Gastroesophageal sphincter (tissue), 4 donors: ENCODE results near the gene RPE. TPM values are rescaled to one million over a fixed set of nuclear protein-coding genes. Genes with fewer than 3 reads are reported as not detected.

ENCODE experiments used
- ATAC-seq: fragments of 150-250 bp; one replicate; pipeline ENCODE4 v1.9.1; 2016; ENCODE audit warnings: mild to moderate bottlenecking, moderate library complexity
- H3K27ac ChIP-seq, 4 donors: fragments of 200-600 bp; sonication (generic) in 3 of 4; 1 replicate in 3 of 4; 2 replicates in 1 of 4; pipeline ENCODE4 v1.5.1; 2016 to 2019
- H3K27me3 ChIP-seq: fragments of 200-600 bp; sonication (generic); one replicate; pipeline ENCODE4 v1.5.1; 2019
- H3K36me3 ChIP-seq, 2 donors: fragments of 200-600 bp; sonication (generic); one replicate each; pipeline ENCODE4 v1.5.1; 2019; ENCODE audit warnings: control low read depth in 1 of 2
- H3K4me1 ChIP-seq, 3 donors: fragments of 200-600 bp; sonication (generic); 1 replicate in 2 of 3; 2 replicates in 1 of 3; pipeline ENCODE4 v1.5.1; 2016 to 2019; ENCODE audit warnings: control low read depth in 2 of 3
- H3K4me3 ChIP-seq, 2 donors: fragments of 200-600 bp; sonication (generic); one replicate each; pipeline ENCODE4 v1.5.1; 2019; ENCODE audit warnings: mild to moderate bottlenecking in 1 of 2, moderate library complexity in 1 of 2
- H3K9me3 ChIP-seq, 3 donors: fragments of 200-600 bp; sonication (generic); one replicate each; pipeline ENCODE4 v1.5.1; 2017 to 2019; ENCODE audit warnings: control low read depth in 2 of 3
- EP300 ChIP-seq: sonication (generic); formaldehyde crosslinking; IDR thresholded peaks from one replicate; pipeline ENCODE4 v1.6.1; 2017; ENCODE audit warnings: antibody characterized with exemption, mild to moderate bottlenecking
- POLR2A ChIP-seq, 2 donors: fragments of 450-650 bp; IDR thresholded peaks; one replicate each; pipeline ENCODE4 v1.6.1; 2017; ENCODE audit warnings: antibody characterized with exemption in 2 of 2, mild to moderate bottlenecking in 2 of 2, moderate library complexity in 1 of 2
- POLR2AphosphoS5 ChIP-seq: sonication (generic); formaldehyde crosslinking; IDR thresholded peaks from one replicate; pipeline ENCODE4 v1.6.1; 2017; ENCODE audit warnings: antibody characterized with exemption
- WGBS, 2 donors: methylation state at CpG; one replicate each; pipeline ENCODE4 v1.1.5; 2018; ENCODE audit warnings: low coverage in 1 of 2; 5-methylcytosine and 5-hydroxymethylcytosine counted together
- total RNA-seq, 4 donors: library from RNA; depleted of rRNA; stranded (reverse); fragments of >200 nt; gene quantifications; one replicate each; pipeline ENCODE4 v1.1.0, GENCODE V29; 2016
- TF ChIP-seq, protein P1 (sequence below), 4 experiments: fragments of 200-600 bp in 2 of 4; fragments of 450-650 bp in 2 of 4; sonication (generic) in 1 of 4; IDR thresholded peaks; one replicate each; pipeline ENCODE4 v1.5.1; 2017 to 2019; ENCODE audit warnings: antibody characterized with exemption in 4 of 4, mild to moderate bottlenecking in 2 of 4, moderate library complexity in 2 of 4

Gene RPE
- total RNA-seq, 4 donors from 2014 or later = 49.0 to 63.6 (median 49.7) TPM

DNA sequence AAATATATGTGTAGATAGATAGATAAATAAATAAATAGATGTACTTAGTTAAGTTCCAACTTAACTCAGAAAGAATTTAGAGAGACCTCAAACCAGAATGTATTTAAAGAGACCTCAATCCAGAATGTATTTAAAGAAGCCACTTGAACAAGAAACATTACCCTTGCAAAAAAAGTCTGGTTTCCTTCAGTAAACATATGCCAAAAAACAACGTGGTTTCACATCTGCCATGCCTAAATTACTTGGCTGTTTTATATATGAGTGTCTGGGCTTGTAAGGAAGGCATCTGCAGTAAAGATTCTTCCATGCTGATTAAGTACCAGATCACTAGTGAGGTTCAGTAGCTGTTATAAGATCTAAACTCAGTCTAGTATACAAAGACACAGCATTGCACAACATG is 29.1 kb upstream of the RPE start:
- no peak overlapping the region for H3K4me3 ChIP-seq
- no peak for ATAC-seq
- no peaks in the 10 kb centered on the region for H3K4me1 ChIP-seq
- H3K36me3 ChIP-seq = no peaks in the 10 kb centered on the region
- TF ChIP-seq POLR2AphosphoS5 = no peak
- TF ChIP-seq, protein P1, sequence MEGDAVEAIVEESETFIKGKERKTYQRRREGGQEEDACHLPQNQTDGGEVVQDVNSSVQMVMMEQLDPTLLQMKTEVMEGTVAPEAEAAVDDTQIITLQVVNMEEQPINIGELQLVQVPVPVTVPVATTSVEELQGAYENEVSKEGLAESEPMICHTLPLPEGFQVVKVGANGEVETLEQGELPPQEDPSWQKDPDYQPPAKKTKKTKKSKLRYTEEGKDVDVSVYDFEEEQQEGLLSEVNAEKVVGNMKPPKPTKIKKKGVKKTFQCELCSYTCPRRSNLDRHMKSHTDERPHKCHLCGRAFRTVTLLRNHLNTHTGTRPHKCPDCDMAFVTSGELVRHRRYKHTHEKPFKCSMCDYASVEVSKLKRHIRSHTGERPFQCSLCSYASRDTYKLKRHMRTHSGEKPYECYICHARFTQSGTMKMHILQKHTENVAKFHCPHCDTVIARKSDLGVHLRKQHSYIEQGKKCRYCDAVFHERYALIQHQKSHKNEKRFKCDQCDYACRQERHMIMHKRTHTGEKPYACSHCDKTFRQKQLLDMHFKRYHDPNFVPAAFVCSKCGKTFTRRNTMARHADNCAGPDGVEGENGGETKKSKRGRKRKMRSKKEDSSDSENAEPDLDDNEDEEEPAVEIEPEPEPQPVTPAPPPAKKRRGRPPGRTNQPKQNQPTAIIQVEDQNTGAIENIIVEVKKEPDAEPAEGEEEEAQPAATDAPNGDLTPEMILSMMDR (IDR thresholded peaks at IDR 0.05) = no peak
- no peak for TF ChIP-seq EP300
- TF ChIP-seq POLR2A (IDR thresholded peaks at IDR 0.05) = no peak
- H3K9me3 ChIP-seq = no peaks in the 10 kb centered on the region
- WGBS, 2 donors = 0 to 14% methylated on average over 1 of the region's 1 CpG
- peaks cover 5% of the 10 kb centered on the region for H3K27me3 ChIP-seq
- no peak overlapping the region for H3K27ac ChIP-seq

DNA sequence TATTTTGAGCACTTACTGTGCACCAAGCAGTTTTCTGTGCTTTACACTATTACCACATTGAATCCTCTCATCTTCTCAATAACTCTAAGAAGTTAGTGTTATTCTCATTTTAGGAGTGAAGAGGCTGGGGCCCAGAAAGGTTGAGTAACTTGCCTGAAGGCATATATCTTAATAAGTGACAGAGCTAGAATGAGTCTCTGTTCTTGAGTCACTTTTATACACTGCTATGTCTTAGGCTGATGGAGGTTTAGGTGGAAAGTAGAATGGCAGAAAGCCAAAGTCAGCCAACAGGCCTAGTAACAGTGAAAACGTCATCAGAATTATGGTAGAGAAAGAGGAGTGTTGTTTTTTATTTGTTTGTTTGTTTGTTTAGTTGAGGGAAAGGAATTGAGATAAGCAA is 27.9 kb upstream of the RPE start:
- Histone ChIP-seq H3K9me3 (no peaks in the 10 kb centered on the region), H3K27me3 (peaks cover 5% of the 10 kb centered on the region), H3K4me1 (no peaks in the 10 kb centered on the region), H3K36me3 (no peaks in the 10 kb centered on the region), H3K4me3 (no peak overlapping the region), H3K27ac (no peak overlapping the region)
- no peak for TF ChIP-seq POLR2A (IDR thresholded peaks at IDR 0.05)
- TF ChIP-seq, protein P1 (IDR thresholded peaks at IDR 0.05) = no peak
- TF ChIP-seq POLR2AphosphoS5 = no peak
- no peak for TF ChIP-seq EP300
- ATAC-seq = no peak
- WGBS, 2 donors = 31 to 45% methylated on average over 1 of the region's 1 CpG

DNA sequence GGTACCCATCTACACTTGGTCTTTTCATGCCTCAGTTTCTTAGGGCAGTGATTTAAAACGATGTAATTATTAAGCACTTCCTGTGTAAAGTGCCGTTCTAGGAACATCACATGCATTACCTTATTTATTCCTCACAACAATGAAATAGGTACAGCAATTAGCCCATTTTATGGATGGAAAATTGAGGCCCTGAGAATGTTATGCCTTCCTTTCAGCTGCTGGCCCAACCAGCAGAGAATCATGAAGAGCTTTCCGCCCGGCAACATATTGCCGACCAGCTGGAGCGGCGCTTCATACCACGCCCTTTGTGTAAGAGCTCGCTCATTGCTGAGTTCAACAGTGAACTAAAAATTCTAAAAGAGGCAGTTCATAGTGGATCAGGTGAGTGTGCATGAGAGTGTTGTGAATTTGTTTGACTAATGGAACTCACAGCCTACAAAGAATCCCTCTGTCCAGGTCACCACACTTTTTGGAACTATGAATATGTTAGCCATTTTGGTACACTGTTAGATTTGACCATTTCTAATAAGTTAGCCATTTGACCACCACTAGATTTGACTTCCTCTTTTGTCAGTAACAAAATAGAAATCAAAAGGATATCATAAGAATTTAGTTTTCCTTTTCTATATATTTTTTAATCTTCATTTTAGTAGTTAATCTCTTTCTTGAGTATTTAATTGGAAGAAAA is 25.6 kb upstream of the RPE start:
- peaks cover 5% of the 10 kb centered on the region for H3K27me3 ChIP-seq
- H3K27ac ChIP-seq = no peak overlapping the region
- H3K4me1 ChIP-seq = no peaks in the 10 kb centered on the region
- no peaks in the 10 kb centered on the region for H3K9me3 ChIP-seq
- 42 to 84% methylated on average over 2 to 9 of the region's 9 CpGs for WGBS, 2 donors
- no peak overlapping the region for H3K4me3 ChIP-seq
- no peaks in the 10 kb centered on the region for H3K36me3 ChIP-seq
- no peak for ATAC-seq
- TF ChIP-seq EP300 = no peak
- TF ChIP-seq POLR2AphosphoS5 = no peak
- TF ChIP-seq, protein P1 (IDR thresholded peaks at IDR 0.05) = no peak
- TF ChIP-seq POLR2A (IDR thresholded peaks at IDR 0.05) = no peak

DNA sequence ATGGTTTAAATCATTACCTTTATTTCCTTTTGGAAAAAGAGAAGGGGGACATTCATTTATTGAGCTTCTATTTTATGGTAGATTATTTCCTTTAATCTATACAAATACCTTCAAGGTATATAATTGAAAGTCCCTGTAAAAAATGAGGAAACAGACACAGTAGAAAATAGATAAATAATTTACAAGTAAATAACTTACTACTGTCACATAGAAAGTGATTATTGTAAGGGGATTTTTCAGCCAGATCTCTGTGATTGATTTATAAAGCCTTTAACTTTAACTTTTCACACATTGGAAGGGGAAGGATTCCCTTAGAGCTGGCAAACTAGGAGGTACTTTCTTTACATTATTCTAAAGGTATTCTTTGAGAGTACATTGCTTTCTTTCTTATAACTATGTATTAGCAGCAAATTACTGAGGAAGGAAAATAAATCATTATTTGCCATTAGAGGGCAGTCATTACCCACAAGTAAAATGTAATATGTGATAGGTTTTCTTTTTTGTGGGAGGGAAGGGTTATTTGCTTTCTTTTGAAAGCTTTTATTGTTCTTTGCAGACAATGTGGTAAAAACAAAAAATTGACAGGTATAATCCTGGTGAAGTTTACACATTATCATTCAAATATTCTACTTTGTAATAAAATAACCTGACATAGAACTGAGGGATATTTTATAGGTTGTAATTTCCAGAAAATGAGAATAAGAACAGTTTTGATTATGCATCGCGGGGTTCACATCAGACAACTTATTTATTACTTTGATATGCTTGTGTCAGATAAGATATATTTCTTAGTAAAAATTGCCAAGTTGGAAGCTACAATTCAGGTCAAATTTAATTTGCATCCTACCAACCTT is 24.8 kb upstream of the RPE start:
- H3K27me3 ChIP-seq = peaks cover 5% of the 10 kb centered on the region
- no peak for ATAC-seq
- H3K36me3 ChIP-seq = no peaks in the 10 kb centered on the region
- TF ChIP-seq, protein P1 (IDR thresholded peaks at IDR 0.05) = peak; percentile 53 to 68 (median 56)
- TF ChIP-seq POLR2A (IDR thresholded peaks at IDR 0.05) = no peak
- WGBS, 2 donors = 85 to 91% methylated on average over 2 of the region's 2 CpGs
- no peaks in the 10 kb centered on the region for H3K4me1 ChIP-seq
- no peaks in the 10 kb centered on the region for H3K9me3 ChIP-seq
- H3K27ac ChIP-seq = no peak overlapping the region
- no peak overlapping the region for H3K4me3 ChIP-seq
